GM12865 (cell line): Measurements from ENCODE around the gene FKBP5.
A peak's percentile ranks its signal among the peaks of the same experiment; 100 is the strongest.
"Not testable (repeated sequence)": the region's sequence is repeated elsewhere in the genome, so short reads cannot be mapped to it uniquely, and the experiment has no call there.

Experiments
- DNase-seq: peaks from one replicate; pipeline ENCODE4 v3.0.0; 2010; ENCODE audit warnings: low read depth
- H3K4me3 ChIP-seq: 2 replicates; pipeline ENCODE4 v1.5.1; 2011; ENCODE audit warnings: mild to moderate bottlenecking, low read depth, low read length, control low read depth
- CTCF ChIP-seq: IDR thresholded peaks from 2 replicates; pipeline ENCODE4 v1.5.1; 2011; ENCODE audit warnings: low read length, control low read depth, low read depth, inconsistent platforms; ENCODE audit not compliant: insufficient read depth; ENCODE audit errors: missing control alignments

The FKBP5 gene

GRCh38 chr6:35688605-35689322 is at the start of gene FKBP5:
Gene FKBP5 (minus strand): TSS chr6:35688915. CDS start chr6:35642824, 46,091 bp downstream.
- peak within 1 kb of the TSS; percentile 84 for H3K4me3 ChIP-seq
- TF ChIP-seq CTCF: no peak
- peak; percentile 96 for DNase-seq

- peak; percentile 85 for DNase-seq
- peak; percentile 70 for TF ChIP-seq CTCF
- H3K4me3 ChIP-seq: no peak overlapping the region
Observed at GRCh38 chr6:35737413-35738211, 48.9 kb upstream of the FKBP5 start.

GRCh38 chr6:35736982-35737412 is 48.3 kb upstream of the FKBP5 start, which contains the start of gene ARMC12:
Gene ARMC12 (plus strand): TSS chr6:35737032. CDS start chr6:35737109, 77 bp downstream.
- no peak for DNase-seq
- H3K4me3 ChIP-seq: no peak within 1 kb of the TSS
- TF ChIP-seq CTCF: no peak

- no peak overlapping the region for H3K4me3 ChIP-seq
- peak; percentile 89 for TF ChIP-seq CTCF
- peak; percentile 82 for DNase-seq
Observed at GRCh38 chr6:35736253-35736894, 47.7 kb upstream of the FKBP5 start.

GRCh38 chr6:35735452-35735851 is 46.7 kb upstream of the FKBP5 start:
- DNase-seq: no peak
- TF ChIP-seq CTCF: no peak
- H3K4me3 ChIP-seq: no peak overlapping the region

GRCh38 chr6:35734319-35734718 is 45.6 kb upstream of the FKBP5 start:
- not testable (repeated sequence) for DNase-seq, H3K4me3 ChIP-seq

GRCh38 chr6:35733633-35734032 is 44.9 kb upstream of the FKBP5 start:
- no peak for TF ChIP-seq CTCF
- no peak for DNase-seq
- no peak overlapping the region for H3K4me3 ChIP-seq
